Esophagus muscularis mucosa (tissue), 4 donors: ENCODE results near the gene RXFP1. TPM values are rescaled to one million over a fixed set of nuclear protein-coding genes. Genes with fewer than 3 reads are reported as not detected.

Experiments used
- DNase-seq: peaks from one replicate; pipeline ENCODE4 v3.0.0-alpha.2; 2017; ENCODE audit errors: extremely low spot score
- H3K27ac ChIP-seq, 4 donors: fragments of 200-600 bp; sonication (generic); replicated peaks in 1 of 4; 1 replicate in 3 of 4; 2 replicates in 1 of 4; pipeline ENCODE4 v1.5.1; 2016 to 2019; ENCODE audit warnings: mild to moderate bottlenecking in 1 of 4
- H3K27me3 ChIP-seq, 4 donors: fragments of 200-600 bp; sonication (generic); one replicate each; pipeline versions ENCODE4 v1.5.1 to v1.6.0; 2016 to 2019
- H3K36me3 ChIP-seq, 4 donors: fragments of 200-600 bp; sonication (generic); one replicate each; pipeline ENCODE4 v1.5.1; 2016 to 2019
- H3K4me1 ChIP-seq, 4 donors: fragments of 200-600 bp; sonication (generic); one replicate each; pipeline ENCODE4 v1.5.1; 2016 to 2019
- H3K4me3 ChIP-seq, 4 donors: fragments of 200-600 bp; sonication (generic); 1 replicate in 2 of 4; 2 replicates in 2 of 4; pipeline ENCODE4 v1.5.1; 2016 to 2019; ENCODE audit warnings: mild to moderate bottlenecking in 4 of 4, moderate library complexity in 1 of 4
- H3K9me3 ChIP-seq, 4 donors: fragments of 200-600 bp; sonication (generic); 1 replicate in 3 of 4; 2 replicates in 1 of 4; pipeline ENCODE4 v1.5.1; 2016 to 2019
- EP300 ChIP-seq: sonication (generic); formaldehyde crosslinking; IDR thresholded peaks from one replicate; pipeline ENCODE4 v1.6.1; 2017; ENCODE audit warnings: antibody characterized with exemption
- POLR2A ChIP-seq: fragments of 450-650 bp; IDR thresholded peaks from one replicate; pipeline ENCODE4 v1.6.1; 2017; ENCODE audit warnings: antibody characterized with exemption, moderate library complexity, mild to moderate bottlenecking, low read depth
- POLR2AphosphoS5 ChIP-seq, 2 donors: sonication (generic); formaldehyde crosslinking; IDR thresholded peaks; one replicate each; pipeline ENCODE4 v1.6.1; 2017; ENCODE audit warnings: antibody characterized with exemption in 2 of 2
- WGBS: methylation state at CpG from one replicate; pipeline ENCODE4 v1.1.5; 2018; 5-methylcytosine and 5-hydroxymethylcytosine counted together
- intact Hi-C: fragments of 100-400 bp; cut with DNase I; formaldehyde crosslinking; loops from one replicate; pipeline ENCODE4 v1.15.1; 2023
- total RNA-seq, 4 donors: library from RNA; depleted of rRNA; stranded (reverse); fragments of >200 nt; gene quantifications; one replicate each; pipeline versions ENCODE4 v1.1.0 to v1.2.1, GENCODE V29; 2016
- TF ChIP-seq, protein P1 (sequence below), 3 experiments: fragments of 200-600 bp in 2 of 3; fragments of 450-650 bp in 1 of 3; sonication (generic) in 2 of 3; IDR thresholded peaks; one replicate each; pipeline ENCODE4 v1.5.1; 2017 to 2019; ENCODE audit warnings: antibody characterized with exemption in 3 of 3, mild to moderate bottlenecking in 2 of 3, moderate library complexity in 1 of 3

The RXFP1 gene
- total RNA-seq, 4 donors from 2014 or later: not detected

DNA sequence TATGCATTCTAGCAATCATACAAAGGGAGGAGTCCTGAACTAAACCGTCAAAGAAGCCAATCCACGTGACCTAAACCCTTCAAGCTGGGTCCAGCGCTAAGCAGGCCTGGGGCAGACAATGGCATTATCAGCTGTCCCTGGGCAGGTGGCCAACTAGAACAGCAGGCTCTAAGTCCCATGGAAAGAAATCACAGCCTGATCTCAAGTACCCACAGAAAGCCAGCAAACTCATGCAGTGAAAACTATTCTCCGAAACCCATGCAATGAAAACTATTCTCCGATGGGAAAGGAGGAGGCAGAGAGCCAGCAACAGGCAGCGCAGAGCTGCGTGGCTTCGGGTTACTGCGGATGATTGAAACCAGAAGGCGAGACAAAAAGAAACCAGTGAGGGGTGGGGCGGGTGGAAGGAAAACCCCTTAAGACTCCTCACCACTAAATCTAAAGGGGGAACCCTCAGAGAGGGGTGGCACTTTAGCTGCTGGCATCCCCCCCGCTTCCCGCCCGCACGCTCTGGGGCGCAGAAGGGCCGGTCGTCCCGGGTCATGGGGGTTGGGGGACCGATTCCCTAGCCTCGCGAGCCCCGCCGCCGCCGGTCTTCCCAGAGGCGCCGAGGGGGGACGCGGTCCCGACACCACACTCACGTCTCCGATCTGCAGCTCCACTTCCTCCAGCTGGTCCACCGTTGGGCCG, 149.4 kb downstream of the RXFP1 start:
- no peaks in the 10 kb centered on the region for H3K27me3 ChIP-seq
- peak overlapping the region; percentile 79 to 88 (median 80) for H3K4me3 ChIP-seq
- TF ChIP-seq, protein P1, sequence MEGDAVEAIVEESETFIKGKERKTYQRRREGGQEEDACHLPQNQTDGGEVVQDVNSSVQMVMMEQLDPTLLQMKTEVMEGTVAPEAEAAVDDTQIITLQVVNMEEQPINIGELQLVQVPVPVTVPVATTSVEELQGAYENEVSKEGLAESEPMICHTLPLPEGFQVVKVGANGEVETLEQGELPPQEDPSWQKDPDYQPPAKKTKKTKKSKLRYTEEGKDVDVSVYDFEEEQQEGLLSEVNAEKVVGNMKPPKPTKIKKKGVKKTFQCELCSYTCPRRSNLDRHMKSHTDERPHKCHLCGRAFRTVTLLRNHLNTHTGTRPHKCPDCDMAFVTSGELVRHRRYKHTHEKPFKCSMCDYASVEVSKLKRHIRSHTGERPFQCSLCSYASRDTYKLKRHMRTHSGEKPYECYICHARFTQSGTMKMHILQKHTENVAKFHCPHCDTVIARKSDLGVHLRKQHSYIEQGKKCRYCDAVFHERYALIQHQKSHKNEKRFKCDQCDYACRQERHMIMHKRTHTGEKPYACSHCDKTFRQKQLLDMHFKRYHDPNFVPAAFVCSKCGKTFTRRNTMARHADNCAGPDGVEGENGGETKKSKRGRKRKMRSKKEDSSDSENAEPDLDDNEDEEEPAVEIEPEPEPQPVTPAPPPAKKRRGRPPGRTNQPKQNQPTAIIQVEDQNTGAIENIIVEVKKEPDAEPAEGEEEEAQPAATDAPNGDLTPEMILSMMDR (IDR thresholded peaks at IDR 0.05): no peak
- peak in 1 of 2 donors; percentile 33 for TF ChIP-seq POLR2AphosphoS5 (IDR thresholded peaks at IDR 0.05)
- no peak for DNase-seq
- WGBS: under 1% methylated on average over 12 of the region's 35 CpGs
- H3K27ac ChIP-seq: peak overlapping the region; percentile 93 to 97 (median 95)
- H3K9me3 ChIP-seq: no peaks in the 10 kb centered on the region
- intact Hi-C loops: loop anchor here (5.0 kb wide), 1 partner anchor 96 kb away; the partner anchor contains the start of gene FNIP2
- peaks cover 11 to 33% (median 28%) of the 10 kb centered on the region in 4 donors for H3K4me1 ChIP-seq
- no peaks in the 10 kb centered on the region for H3K36me3 ChIP-seq

DNA sequence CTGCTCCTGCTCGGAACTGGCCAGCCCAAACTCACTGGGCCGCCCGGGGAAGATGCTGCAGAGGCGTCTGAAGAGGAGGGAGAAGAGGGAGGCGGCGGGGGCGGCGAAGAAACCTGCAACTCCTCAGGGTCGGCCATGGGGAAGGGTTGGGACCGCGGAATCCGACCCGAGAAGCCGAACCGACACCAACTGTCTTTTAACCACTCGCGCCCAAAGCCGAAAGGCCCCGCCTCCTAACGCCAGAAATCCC, 149.9 kb downstream of the RXFP1 start, which contains the start of gene C4orf46:
C4orf46 (minus strand) TSS at position 223 of the 250 bp plus-strand sequence; CDS start at position 137, 86 bp downstream.
- DNase-seq: peak; percentile 92
- peak within 1 kb of the TSS; percentile 93 to 97 (median 95) for H3K27ac ChIP-seq
- intact Hi-C loops: loop anchor here (5.0 kb wide), 1 partner anchor 96 kb away; the partner anchor contains the start of gene FNIP2

DNA sequence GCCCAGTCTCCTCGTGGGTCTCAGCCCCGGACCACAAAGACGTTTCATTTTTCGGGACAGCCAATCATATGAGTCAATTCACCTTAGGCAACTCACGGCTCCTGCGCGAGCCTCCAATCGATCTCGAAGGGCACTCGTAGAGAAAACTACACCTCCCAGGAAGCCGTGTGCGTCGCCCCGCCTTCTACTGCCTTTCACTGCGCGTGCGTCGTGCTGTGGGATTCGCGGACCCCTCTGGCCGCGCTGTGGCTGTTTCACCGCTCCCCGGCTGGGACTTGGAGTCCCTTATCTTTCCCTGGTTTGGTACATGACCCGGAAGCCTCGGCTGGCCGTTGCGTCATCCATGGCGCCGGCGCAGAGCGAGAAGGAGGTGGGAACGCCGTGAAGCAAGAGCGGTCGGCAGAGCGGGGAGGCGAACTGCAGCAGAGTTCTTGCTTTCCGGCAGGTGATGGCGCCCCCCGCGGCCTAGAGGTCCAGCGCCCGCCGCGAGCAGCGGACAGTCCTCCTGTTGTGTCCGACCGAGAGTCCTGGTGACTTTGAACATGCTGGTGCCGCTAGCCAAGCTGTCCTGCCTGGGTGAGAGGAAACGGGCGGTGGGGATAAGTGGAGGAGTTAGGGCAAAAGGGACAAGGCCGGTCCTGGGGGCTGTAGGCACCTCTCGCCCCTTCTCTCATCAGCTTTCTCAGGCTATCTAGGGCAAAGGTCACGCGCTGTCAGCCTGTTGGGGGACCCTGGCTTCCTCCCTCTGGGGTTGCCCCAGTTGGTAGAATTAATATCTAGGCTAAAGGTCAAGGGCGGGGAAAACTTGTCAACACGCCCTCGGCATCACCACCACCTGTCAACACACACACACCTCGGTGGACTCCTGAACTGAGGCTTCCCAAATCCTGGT, 150.5 kb downstream of the RXFP1 start, which contains the start of gene ETFDH:
ETFDH (plus strand) TSS at position 382 of the 892 bp plus-strand sequence; CDS start at position 543, 161 bp downstream.
- Histone ChIP-seq H3K27me3 (no peaks in the 10 kb centered on the region), H3K4me1 (peaks cover 11 to 33% (median 30%) of the 10 kb centered on the region in 4 donors), H3K9me3 (no peaks in the 10 kb centered on the region), H3K27ac (peak within 1 kb of the TSS; percentile 93 to 97 (median 95)), H3K36me3 (no peaks in the 10 kb centered on the region), H3K4me3 (peak within 1 kb of the TSS; percentile 79 to 88 (median 80))
- intact Hi-C loops: loop anchor here (5.0 kb wide), 1 partner anchor 95 kb away; the partner anchor contains the start of gene FNIP2
- TF ChIP-seq POLR2A (peak; percentile 33), POLR2AphosphoS5 (IDR thresholded peaks at IDR 0.05) (peak; percentile 96 to 99), EP300 (peak; percentile 24)
- TF ChIP-seq, protein P1 (IDR thresholded peaks at IDR 0.05): peak; percentile 58 to 65 (median 63)
- 1% methylated on average over 14 of the region's 60 CpGs for WGBS
- peak; percentile 100 for DNase-seq

More for the DNA sequence above, 149.9 kb downstream of the RXFP1 start, which contains the start of gene C4orf46:
- H3K36me3 ChIP-seq: no peaks in the 10 kb centered on the region
- H3K4me3 ChIP-seq: peak within 1 kb of the TSS; percentile 79 to 88 (median 80)
- TF ChIP-seq POLR2A: no peak
- TF ChIP-seq EP300: no peak
- no peak for TF ChIP-seq POLR2AphosphoS5 (IDR thresholded peaks at IDR 0.05)
- TF ChIP-seq, protein P1 (IDR thresholded peaks at IDR 0.05): no peak
- H3K4me1 ChIP-seq: peaks cover 11 to 33% (median 30%) of the 10 kb centered on the region in 4 donors
- H3K9me3 ChIP-seq: no peaks in the 10 kb centered on the region
- H3K27me3 ChIP-seq: no peaks in the 10 kb centered on the region
- WGBS: 2% methylated on average over 13 of the region's 20 CpGs

DNA sequence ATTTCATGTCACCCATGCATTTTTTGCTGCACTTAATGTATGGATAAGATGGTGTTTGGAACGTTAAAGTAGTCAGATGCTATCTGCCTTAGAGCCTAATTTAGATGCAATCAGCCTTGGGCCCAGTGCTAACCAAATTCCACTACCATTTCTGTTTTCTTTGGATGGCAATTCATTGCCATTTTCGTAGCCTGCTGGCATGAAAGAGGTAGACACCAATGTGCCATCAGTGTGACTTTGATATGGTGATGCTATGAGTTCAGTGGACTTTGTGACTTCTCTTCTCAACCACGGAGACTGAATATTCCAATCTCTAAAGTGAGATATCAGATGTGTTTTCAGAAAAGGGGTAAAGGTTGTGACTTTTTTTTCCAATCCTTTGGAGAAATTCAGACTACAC, 152.0 kb downstream of the RXFP1 start:
- H3K4me1 ChIP-seq: peaks cover 13 to 33% (median 30%) of the 10 kb centered on the region in 4 donors
- no peaks in the 10 kb centered on the region for H3K9me3 ChIP-seq
- H3K27ac ChIP-seq: no peak overlapping the region
- H3K36me3 ChIP-seq: no peaks in the 10 kb centered on the region
- 89% methylated on average over 3 of the region's 3 CpGs for WGBS
- intact Hi-C loops: loop anchor here (5.0 kb wide), 1 partner anchor 94 kb away; the partner anchor contains the start of gene FNIP2
- no peak for TF ChIP-seq EP300
- no peaks in the 10 kb centered on the region for H3K27me3 ChIP-seq
- DNase-seq: no peak
- no peak overlapping the region for H3K4me3 ChIP-seq

DNA sequence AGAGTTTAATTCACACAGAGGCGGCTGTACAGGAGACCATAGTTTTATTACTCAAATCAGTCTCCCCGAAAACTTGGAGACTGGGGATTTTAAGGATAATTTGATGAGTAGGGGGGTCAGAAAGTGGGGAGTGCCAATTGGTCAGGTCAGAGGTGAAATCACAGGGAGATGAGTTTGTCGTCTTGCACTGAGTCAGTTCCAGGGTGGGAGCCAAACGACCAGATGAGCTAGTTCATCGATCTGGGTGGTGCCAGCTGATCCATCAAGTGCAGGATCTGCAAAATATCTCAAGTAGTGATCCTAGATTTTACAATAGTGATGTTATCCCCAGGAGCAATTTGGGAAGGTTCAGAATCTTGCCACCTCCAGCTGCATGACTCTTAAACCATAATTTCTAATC, 154.4 kb downstream of the RXFP1 start:
- 77% methylated on average over 5 of the region's 5 CpGs for WGBS

More for the DNA sequence above, 154.4 kb downstream of the RXFP1 start:
- TF ChIP-seq POLR2A (no peak), EP300 (no peak), POLR2AphosphoS5 (IDR thresholded peaks at IDR 0.05) (no peak)
- TF ChIP-seq, protein P1 (IDR thresholded peaks at IDR 0.05): no peak
- no peak overlapping the region for H3K4me3 ChIP-seq
- H3K4me1 ChIP-seq: peaks cover 6 to 22% (median 19%) of the 10 kb centered on the region in 4 donors
- no peaks in the 10 kb centered on the region for H3K27me3 ChIP-seq
- intact Hi-C loops: no loop called here
- H3K27ac ChIP-seq: no peak overlapping the region
- H3K36me3 ChIP-seq: peaks cover 0 to 4% (median 0%) of the 10 kb centered on the region in 4 donors
- DNase-seq: no peak
- no peaks in the 10 kb centered on the region for H3K9me3 ChIP-seq
